HepG2 (cell line): ENCODE results near the gene ISY1. TPM values are rescaled to one million over a fixed set of nuclear protein-coding genes. Genes with fewer than 3 reads are reported as not detected.

Experiments used
- AFF4 ChIP-seq: sonication (generic); formaldehyde crosslinking; IDR thresholded peaks from 2 replicates; pipeline ENCODE4 v1.4.0; 2020; ENCODE audit warnings: missing genetic modification reagents
- BATF2 ChIP-seq: sonication (generic); formaldehyde crosslinking; IDR thresholded peaks from 2 replicates; pipeline ENCODE4 v1.8.0; 2022; ENCODE audit warnings: mild to moderate bottlenecking, missing genetic modification reagents, moderate library complexity
- DRAP1 ChIP-seq: IDR thresholded peaks from 2 replicates; pipeline ENCODE4 v1.6.1; 2016; ENCODE audit warnings: missing genetic modification reagents, missing compliant biosample characterization
- GFI1 ChIP-seq: sonication (generic); formaldehyde crosslinking; IDR thresholded peaks from 2 replicates; pipeline ENCODE4 v1.5.0; 2020; ENCODE audit warnings: missing genetic modification reagents, mild to moderate bottlenecking, borderline replicate concordance
- GZF1 ChIP-seq: sonication (generic); formaldehyde crosslinking; IDR thresholded peaks from 2 replicates; pipeline ENCODE4 v1.5.1; 2020; ENCODE audit warnings: mild to moderate bottlenecking, missing genetic modification reagents
- KLF16 ChIP-seq, 2 experiments: sonication (generic) in 1 of 2; formaldehyde crosslinking in 1 of 2; IDR thresholded peaks; 2 replicates each; pipeline versions ENCODE4 v1.6.1 to v1.8.0; 2016 to 2023; ENCODE audit warnings: missing genetic modification reagents in 2 of 2, missing compliant biosample characterization in 1 of 2
- MXD4 ChIP-seq: IDR thresholded peaks from 2 replicates; pipeline ENCODE4 v1.6.1; 2016; ENCODE audit warnings: mild to moderate bottlenecking, missing biosample characterization, missing genetic modification reagents
- MXI1 ChIP-seq: IDR thresholded peaks from 3 replicates; pipeline ENCODE4 v1.6.1; 2012; ENCODE audit warnings: low read depth, low read length, inconsistent platforms, borderline replicate concordance
- MYC ChIP-seq: sonication (generic); formaldehyde crosslinking; IDR thresholded peaks from 2 replicates; pipeline ENCODE4 v1.9.0; 2021; ENCODE audit warnings: missing genetic modification reagents, borderline replicate concordance
- NCOA5 ChIP-seq: sonication (generic); formaldehyde crosslinking; IDR thresholded peaks from 2 replicates; pipeline ENCODE4 v1.4.0; 2020; ENCODE audit warnings: missing genetic modification reagents
- PAX8 ChIP-seq: sonication (generic); formaldehyde crosslinking; IDR thresholded peaks from 2 replicates; pipeline ENCODE4 v1.8.0; 2022; ENCODE audit warnings: mild to moderate bottlenecking, missing genetic modification reagents, borderline replicate concordance
- PLRG1 ChIP-seq: fragments of 450-650 bp; conservative IDR thresholded peaks from 2 replicates; pipeline ENCODE4 v1.6.1; 2016
- PRDM4 ChIP-seq: sonication (generic); formaldehyde crosslinking; IDR thresholded peaks from 2 replicates; pipeline ENCODE4 v1.9.0; 2021; ENCODE audit warnings: missing genetic modification reagents, borderline replicate concordance
- REL ChIP-seq: sonication (generic); formaldehyde crosslinking; conservative IDR thresholded peaks from 2 replicates; pipeline ENCODE4 v1.8.0; 2022; ENCODE audit warnings: mild to moderate bottlenecking, missing genetic modification reagents, moderate library complexity
- SNAI1 ChIP-seq: sonication (generic); formaldehyde crosslinking; IDR thresholded peaks from 2 replicates; pipeline ENCODE4 v1.5.0; 2020; ENCODE audit warnings: mild to moderate bottlenecking, missing genetic modification reagents, borderline replicate concordance
- SNRNP70 ChIP-seq: fragments of 200-400 bp; formaldehyde crosslinking; IDR thresholded peaks from 2 replicates; pipeline ENCODE4 v1.6.1; 2017; ENCODE audit warnings: mild to moderate bottlenecking, low read depth, low read length, moderate library complexity
- SOX5 ChIP-seq: IDR thresholded peaks from 2 replicates; pipeline ENCODE4 v1.6.1; 2016; ENCODE audit warnings: borderline replicate concordance
- TGIF2 ChIP-seq: IDR thresholded peaks from 2 replicates; pipeline ENCODE4 v1.6.1; 2016; ENCODE audit warnings: control low read depth, missing compliant biosample characterization
- ZFY ChIP-seq: sonication (generic); formaldehyde crosslinking; IDR thresholded peaks from 2 replicates; pipeline ENCODE4 v1.4.0; 2020; ENCODE audit warnings: missing genetic modification reagents
- ZGPAT ChIP-seq: IDR thresholded peaks from 2 replicates; pipeline ENCODE4 v1.6.1; 2016; ENCODE audit warnings: mild to moderate bottlenecking
- ZMYM4 ChIP-seq: sonication (generic); formaldehyde crosslinking; IDR thresholded peaks from 2 replicates; pipeline ENCODE4 v1.8.1; 2023; ENCODE audit warnings: mild to moderate bottlenecking, missing genetic modification reagents
- ZNF569 ChIP-seq: sonication (generic); formaldehyde crosslinking; IDR thresholded peaks from 2 replicates; pipeline ENCODE4 v1.5.0; 2020; ENCODE audit warnings: mild to moderate bottlenecking, missing genetic modification reagents, moderate library complexity, borderline replicate concordance
- ZNF792 ChIP-seq: IDR thresholded peaks from 2 replicates; pipeline ENCODE4 v1.6.1; 2016
- ZSCAN9 ChIP-seq: IDR thresholded peaks from 2 replicates; pipeline ENCODE4 v1.6.1; 2016; ENCODE audit warnings: borderline replicate concordance
- polyA plus RNA-seq, 8 experiments: library from polyadenylated mRNA; depleted of rRNA in 3 of 8; stranded (reverse) in 7 of 8; unstranded in 1 of 8; fragments of >200 nt; fragmentation: Illumina TruSeq in 4 of 8; extraction: Trizol in 4 of 8; gene quantifications; 2 replicates each; pipeline versions ENCODE4 v1.2.1 to v1.2.3, GENCODE V29; 2011 to 2016; ENCODE audit warnings: low read depth in 4 of 8, missing spikeins in 1 of 8, mixed read lengths in 1 of 8; ENCODE audit not compliant: insufficient read depth in 1 of 8
- total RNA-seq, 5 experiments: library from RNA; depleted of rRNA; stranded (reverse); fragments of >200 nt; fragmentation: Illumina TruSeq; extraction: Trizol; gene quantifications; 2 replicates each; pipeline ENCODE4 v1.2.3, GENCODE V29; 2016; ENCODE audit warnings: low read depth in 1 of 5

The ISY1 gene
- total and polyA plus RNA-seq, 2 of the 13 experiments (the other 11 are each of a cell fraction or from before 2014, with no cell fraction given) = 21.0 to 39.1 TPM

GRCh38 chr3:129116482-129116946 is 44.3 kb downstream of the ISY1 start (continued):
- TF ChIP-seq GZF1 (CRISPR knock-in tag) (no peak), NCOA5 (CRISPR knock-in tag) (no peak), DRAP1 (no peak), KLF16 (CRISPR knock-in tag; IDR thresholded peaks at IDR 0.05) (no peak; a peak in 1 of 4 replicates), REL (CRISPR knock-in tag) (no peak), SOX5 (peak; percentile 19; the same call in 1 of the 2 replicates), PAX8 (CRISPR knock-in tag) (no peak), ZNF569 (no peak), PRDM4 (CRISPR knock-in tag) (no peak), ZFY (CRISPR knock-in tag) (no peak), MXI1 (no peak), MYC (CRISPR knock-in tag) (no peak), MXD4 (CRISPR knock-in tag) (no peak), SNRNP70 (no peak), ZGPAT (CRISPR knock-in tag) (no peak), PLRG1 (no peak), ZSCAN9 (CRISPR knock-in tag) (no peak), ZMYM4 (CRISPR knock-in tag) (0 out of 2 replicates have a peak, but pooled peaks have one; percentile 25), BATF2 (CRISPR knock-in tag) (no peak), SNAI1 (CRISPR knock-in tag) (no peak), GFI1 (CRISPR knock-in tag) (peak; percentile 97), ZNF792 (no peak), AFF4 (CRISPR knock-in tag) (no peak), TGIF2 (CRISPR knock-in tag) (no peak)
